DOHH2 (cell line): Measurements from ENCODE around the gene ANK3.

Experiments
- CTCF ChIP-seq: fragments of 200-600 bp; sonication (generic); IDR thresholded peaks from one replicate; pipeline ENCODE4 v1.5.1; 2014; ENCODE audit warnings: antibody characterized with exemption, mild to moderate bottlenecking, low read depth, low read length; ENCODE audit not compliant: poor library complexity, severe bottlenecking
- EZH2phosphoT487 ChIP-seq: fragments of 200-600 bp; sonication (generic); IDR thresholded peaks from 2 replicates; pipeline ENCODE4 v1.6.1; 2017; ENCODE audit warnings: borderline replicate concordance, mild to moderate bottlenecking, antibody characterized with exemption, low read length, moderate library complexity, mixed read lengths

- TF ChIP-seq CTCF (no peak), EZH2phosphoT487 (no peak)
Observed at GRCh38 chr10:60209874-60210570, 179.7 kb downstream of the ANK3 start.
